Neural progenitor cell (in vitro differentiated cells): ENCODE data around the gene RBBP9. TPM values are rescaled to one million over a fixed set of nuclear protein-coding genes. Genes with fewer than 3 reads are reported as not detected.
"Not testable (repeated sequence)": the region's sequence is repeated elsewhere in the genome, so short reads cannot be mapped to it uniquely, and the experiment has no call there.

ENCODE experiments used
- DNase-seq: peaks from one replicate; pipeline ENCODE4 v3.0.0-alpha.2; 2016; ENCODE audit warnings: low spot score
- H2AFZ ChIP-seq: fragments of 200-600 bp; sonication (generic); replicated peaks from 2 replicates; pipeline ENCODE4 v1.6.1; 2016; ENCODE audit warnings: antibody characterized with exemption
- H3F3A ChIP-seq: fragments of 200-600 bp; sonication (generic); 2 replicates; pipeline ENCODE4 v1.6.1; 2016; ENCODE audit warnings: antibody characterized with exemption, low read depth
- H3K27ac ChIP-seq: fragments of 200-600 bp; sonication (generic); 2 replicates; pipeline ENCODE4 v1.5.1; 2016; ENCODE audit warnings: mild to moderate bottlenecking
- H3K27me3 ChIP-seq: fragments of 200-600 bp; sonication (generic); 2 replicates; pipeline ENCODE4 v1.6.1; 2016; ENCODE audit warnings: mild to moderate bottlenecking, moderate library complexity
- H3K36me3 ChIP-seq: fragments of 200-600 bp; sonication (generic); 2 replicates; pipeline ENCODE4 v1.5.1; 2016
- H3K4me1 ChIP-seq: fragments of 200-600 bp; sonication (generic); 2 replicates; pipeline ENCODE4 v1.6.1; 2016; ENCODE audit warnings: mixed run types
- H3K4me2 ChIP-seq: fragments of 200-600 bp; sonication (generic); 2 replicates; pipeline ENCODE4 v1.6.1; 2016
- H3K4me3 ChIP-seq: fragments of 200-600 bp; sonication (generic); 2 replicates; pipeline ENCODE4 v1.5.1; 2016
- H3K79me2 ChIP-seq: fragments of 200-600 bp; sonication (generic); 2 replicates; pipeline ENCODE4 v1.6.1; 2016; ENCODE audit warnings: low read depth
- H3K9ac ChIP-seq: fragments of 200-600 bp; sonication (generic); 2 replicates; pipeline ENCODE4 v1.6.1; 2016
- H3K9me3 ChIP-seq: fragments of 200-600 bp; sonication (generic); 2 replicates; pipeline ENCODE4 v1.5.1; 2016; ENCODE audit warnings: low read depth
- H4K20me1 ChIP-seq: fragments of 200-600 bp; sonication (generic); 2 replicates; pipeline ENCODE4 v1.6.1; 2016; ENCODE audit warnings: low read depth
- H3K27ac Mint-ChIP-seq: 3 replicates; pipeline ENCODE4 v1.8.0; 2021; ENCODE audit warnings: mixed read lengths
- H3K27me3 Mint-ChIP-seq: 2 replicates; pipeline ENCODE4 v1.8.0; 2022; ENCODE audit warnings: low read depth, mild to moderate bottlenecking, inconsistent platforms, moderate library complexity, mixed read lengths; ENCODE audit not compliant: insufficient read depth
- H3K36me3 Mint-ChIP-seq: 3 replicates; pipeline ENCODE4 v1.8.0; 2021; ENCODE audit warnings: mixed read lengths
- H3K4me1 Mint-ChIP-seq: 3 replicates; pipeline ENCODE4 v1.8.0; 2021; ENCODE audit warnings: mixed read lengths
- H3K4me3 Mint-ChIP-seq: 3 replicates; pipeline ENCODE4 v1.8.0; 2021; ENCODE audit warnings: mild to moderate bottlenecking, moderate library complexity, mixed read lengths
- H3K9me3 Mint-ChIP-seq: 3 replicates; pipeline ENCODE4 v1.8.0; 2020; ENCODE audit warnings: mixed read lengths
- EZH2 ChIP-seq: fragments of 200-600 bp; sonication (generic); IDR thresholded peaks from 2 replicates; pipeline ENCODE4 v1.6.1; 2017; ENCODE audit warnings: antibody characterized with exemption, mild to moderate bottlenecking, moderate library complexity
- EZH2phosphoT487 ChIP-seq: fragments of 200-600 bp; sonication (generic); IDR thresholded peaks from 2 replicates; pipeline ENCODE4 v1.6.1; 2017; ENCODE audit warnings: antibody characterized with exemption
- total RNA-seq: library from RNA; depleted of rRNA; stranded (reverse); fragments of >200 nt; gene quantifications from 2 replicates; pipeline ENCODE4 v1.2.3, GENCODE V29; 2015; ENCODE audit warnings: low replicate concordance
- TF ChIP-seq, protein P1 (sequence below): fragments of 200-600 bp; sonication (generic); IDR thresholded peaks from 2 replicates; pipeline ENCODE4 v1.5.1; 2017; ENCODE audit warnings: antibody characterized with exemption, mild to moderate bottlenecking

Gene RBBP9
- total RNA-seq, 1 donor from 2014 or later: 45.8 TPM

DNA sequence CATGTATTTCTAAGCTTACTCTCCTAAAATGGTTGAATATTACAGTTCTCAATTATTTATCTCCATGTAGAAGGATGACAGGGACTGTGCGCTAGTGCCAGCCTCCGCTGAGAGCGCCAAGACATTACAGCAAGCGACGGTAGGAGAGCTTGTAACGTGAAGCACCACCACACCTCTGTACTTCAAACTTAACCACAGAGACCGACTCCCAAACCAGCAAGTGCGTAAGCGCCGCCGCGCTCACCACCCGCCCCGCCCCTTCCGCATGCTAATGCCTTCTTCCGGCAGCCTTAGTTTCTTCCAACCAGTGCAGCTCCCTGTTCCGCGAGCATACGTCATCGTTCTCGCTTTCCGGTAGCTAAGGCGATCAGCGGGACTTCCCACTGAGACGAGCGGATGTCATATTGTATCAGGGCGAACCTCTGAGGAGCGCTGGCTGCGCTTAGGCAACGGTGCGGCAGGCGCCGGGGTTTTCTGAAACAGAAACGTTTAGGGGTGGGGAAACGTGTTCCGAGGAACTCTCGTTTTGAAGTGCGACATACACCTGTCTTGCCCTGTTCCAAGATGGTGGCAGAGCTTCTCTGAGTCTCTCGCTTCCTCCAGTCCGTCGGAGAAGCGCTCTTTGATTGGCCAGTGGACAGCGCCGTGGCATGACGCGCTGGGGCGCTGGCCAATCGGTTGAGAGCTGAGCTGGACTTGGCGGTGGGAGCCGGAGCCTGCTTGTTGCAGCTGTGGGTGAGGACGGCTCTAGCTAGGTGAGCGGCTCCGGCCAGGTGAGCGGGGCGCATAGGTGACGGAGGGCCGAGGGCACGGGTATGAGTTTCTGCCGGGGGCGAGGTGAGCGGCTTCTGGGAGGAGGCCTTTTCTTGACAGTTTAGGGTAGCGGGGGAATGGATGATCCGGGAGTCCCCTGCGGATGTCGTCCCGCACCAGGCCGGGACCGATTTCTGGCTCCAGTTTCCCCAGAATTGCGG is 10.5 kb upstream of the RBBP9 start, which contains the start of gene SEC23B:
Gene SEC23B, plus strand, starts transcription at position 723 of the 974 bp plus-strand sequence. CDS start 2,896 bp downstream, outside the sequence.
- peaks cover 15% of the 10 kb centered on the region for H3K36me3 ChIP-seq
- H3K9ac ChIP-seq: peak within 1 kb of the TSS; percentile 77
- H3K27ac ChIP-seq: peak within 1 kb of the TSS; percentile 96
- H4K20me1 ChIP-seq: no peaks in the 10 kb centered on the region
- DNase-seq: peak; percentile 98
- Mint-ChIP-seq H3K27me3 (peaks cover 7% of the 10 kb centered on the region), H3K27ac (peak within 1 kb of the TSS; percentile 99), H3K9me3 (no peaks in the 10 kb centered on the region), H3K4me3 (peak within 1 kb of the TSS; percentile 100), H3K4me1 (peaks cover 16% of the 10 kb centered on the region), H3K36me3 (no peaks in the 10 kb centered on the region)
- peaks cover 11% of the 10 kb centered on the region for H3F3A ChIP-seq
- TF ChIP-seq, protein P1, sequence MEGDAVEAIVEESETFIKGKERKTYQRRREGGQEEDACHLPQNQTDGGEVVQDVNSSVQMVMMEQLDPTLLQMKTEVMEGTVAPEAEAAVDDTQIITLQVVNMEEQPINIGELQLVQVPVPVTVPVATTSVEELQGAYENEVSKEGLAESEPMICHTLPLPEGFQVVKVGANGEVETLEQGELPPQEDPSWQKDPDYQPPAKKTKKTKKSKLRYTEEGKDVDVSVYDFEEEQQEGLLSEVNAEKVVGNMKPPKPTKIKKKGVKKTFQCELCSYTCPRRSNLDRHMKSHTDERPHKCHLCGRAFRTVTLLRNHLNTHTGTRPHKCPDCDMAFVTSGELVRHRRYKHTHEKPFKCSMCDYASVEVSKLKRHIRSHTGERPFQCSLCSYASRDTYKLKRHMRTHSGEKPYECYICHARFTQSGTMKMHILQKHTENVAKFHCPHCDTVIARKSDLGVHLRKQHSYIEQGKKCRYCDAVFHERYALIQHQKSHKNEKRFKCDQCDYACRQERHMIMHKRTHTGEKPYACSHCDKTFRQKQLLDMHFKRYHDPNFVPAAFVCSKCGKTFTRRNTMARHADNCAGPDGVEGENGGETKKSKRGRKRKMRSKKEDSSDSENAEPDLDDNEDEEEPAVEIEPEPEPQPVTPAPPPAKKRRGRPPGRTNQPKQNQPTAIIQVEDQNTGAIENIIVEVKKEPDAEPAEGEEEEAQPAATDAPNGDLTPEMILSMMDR: no peak
- TF ChIP-seq EZH2phosphoT487 (no peak), EZH2 (peak; percentile 44)
- H3K4me1 ChIP-seq: peaks cover 4% of the 10 kb centered on the region
- peak within 1 kb of the TSS; percentile 72 for H2AFZ ChIP-seq
- no peaks in the 10 kb centered on the region for H3K27me3 ChIP-seq
- H3K79me2 ChIP-seq: peaks cover 20% of the 10 kb centered on the region
- peak within 1 kb of the TSS; percentile 86 for H3K4me2 ChIP-seq
- peak within 1 kb of the TSS; percentile 80 for H3K4me3 ChIP-seq
- H3K9me3 ChIP-seq: no peaks in the 10 kb centered on the region

DNA sequence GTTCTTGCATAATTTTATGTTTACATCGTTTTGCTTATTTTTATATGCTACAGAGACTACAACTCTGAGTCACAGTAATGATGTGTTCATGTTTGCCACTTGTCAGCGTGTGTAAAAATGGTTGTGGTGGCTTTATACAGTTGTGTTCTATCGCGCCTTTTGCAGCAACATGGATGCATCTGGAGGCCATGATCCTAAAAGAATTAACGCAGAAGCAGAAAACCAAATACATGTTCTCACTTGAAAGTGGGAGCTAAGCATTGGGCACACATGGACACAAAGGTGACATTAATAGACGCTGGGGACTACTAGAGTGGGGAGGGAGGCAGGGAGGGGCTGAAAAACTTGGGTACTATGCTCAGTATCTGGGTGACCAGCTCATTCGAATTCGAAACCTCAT is 9.7 kb upstream of the RBBP9 start:
- Histone ChIP-seq H3K27ac (peak overlapping the region; percentile 96), H3K9ac (peak overlapping the region; percentile 28), H3K4me1 (peaks cover 4% of the 10 kb centered on the region), H3F3A (peaks cover 11% of the 10 kb centered on the region), H3K9me3 (no peaks in the 10 kb centered on the region), H3K36me3 (peaks cover 8% of the 10 kb centered on the region), H3K79me2 (peaks cover 20% of the 10 kb centered on the region), H3K4me3 (peak overlapping the region; percentile 80), H3K27me3 (no peaks in the 10 kb centered on the region), H2AFZ (peak overlapping the region; percentile 72), H3K4me2 (peak overlapping the region; percentile 86), H4K20me1 (no peaks in the 10 kb centered on the region)
- no peaks in the 10 kb centered on the region for H3K36me3 Mint-ChIP-seq
- TF ChIP-seq EZH2: no peak
- peaks cover 7% of the 10 kb centered on the region for H3K27me3 Mint-ChIP-seq
- peak overlapping the region; percentile 30 for H3K27ac Mint-ChIP-seq
- H3K4me1 Mint-ChIP-seq: peaks cover 16% of the 10 kb centered on the region
- H3K4me3 Mint-ChIP-seq: peak overlapping the region; percentile 100
- no peaks in the 10 kb centered on the region for H3K9me3 Mint-ChIP-seq
- DNase-seq: no peak

GRCh38 chr20:18504479-18505060 is 7.5 kb upstream of the RBBP9 start:
- no peak overlapping the region for H2AFZ ChIP-seq

GRCh38 chr20:18501672-18502071 is 4.6 kb upstream of the RBBP9 start:
- not testable (repeated sequence) for H3K27ac ChIP-seq, H3K4me3 ChIP-seq, H3K9ac ChIP-seq, H3K27me3 ChIP-seq, H3K27ac Mint-ChIP-seq, H3K4me1 ChIP-seq, H3K36me3 ChIP-seq, H3K4me1 Mint-ChIP-seq, H3K27me3 Mint-ChIP-seq, H3K9me3 Mint-ChIP-seq, H3K9me3 ChIP-seq, H3K36me3 Mint-ChIP-seq, H3K4me2 ChIP-seq, DNase-seq, H4K20me1 ChIP-seq, H3K4me3 Mint-ChIP-seq, H3K79me2 ChIP-seq
- H3F3A ChIP-seq: peaks cover 12% of the 10 kb centered on the region
- H2AFZ ChIP-seq: peak overlapping the region; percentile 45

More at GRCh38 chr20:18504479-18505060, 7.5 kb upstream of the RBBP9 start:
- H3K9me3 ChIP-seq: no peaks in the 10 kb centered on the region
- H3K79me2 ChIP-seq: peaks cover 18% of the 10 kb centered on the region
- H3K4me3 Mint-ChIP-seq: no peak overlapping the region
- H3K4me1 ChIP-seq: peaks cover 4% of the 10 kb centered on the region
- H3K36me3 ChIP-seq: no peaks in the 10 kb centered on the region
- H3K27ac ChIP-seq: no peak overlapping the region
- H3K4me1 Mint-ChIP-seq: peaks cover 16% of the 10 kb centered on the region
- H3F3A ChIP-seq: peaks cover 11% of the 10 kb centered on the region
- H3K27ac Mint-ChIP-seq: no peak overlapping the region
- H3K27me3 Mint-ChIP-seq: peaks cover 6% of the 10 kb centered on the region
- H3K4me3 ChIP-seq: no peak overlapping the region
- no peak overlapping the region for H3K4me2 ChIP-seq
- TF ChIP-seq EZH2 (no peak), EZH2phosphoT487 (no peak)
- TF ChIP-seq, protein P1: no peak
- DNase-seq: no peak
- H3K9me3 Mint-ChIP-seq: peaks cover 2% of the 10 kb centered on the region
- no peaks in the 10 kb centered on the region for H3K27me3 ChIP-seq
- H3K36me3 Mint-ChIP-seq: no peaks in the 10 kb centered on the region
- H4K20me1 ChIP-seq: no peaks in the 10 kb centered on the region
- no peak overlapping the region for H3K9ac ChIP-seq
